K562 (cell line): ENCODE measurements around the gene STXBP6. TPM values are rescaled to one million over a fixed set of nuclear protein-coding genes. Genes with fewer than 3 reads are reported as not detected.

Experiments used
- ATAC-seq: fragments of 200-7000 bp; cut with Tn5 transposase; 3 replicates; pipeline ENCODE4 v1.9.1; 2020; ENCODE audit warnings: moderate library complexity
- BruUV-seq: library from RNA; stranded (reverse); fragments of 400-500 nt; replicated peaks from 2 replicates; lab custom pipeline; 2021; lab: Mats Ljungman, UMichigan
- CTCF ChIA-PET: fragments of 300-600 bp; formaldehyde crosslinking; extraction: SDS; loops from one replicate; lab custom pipeline; 2021; ENCODE audit warnings: low intra/inter-chr PET ratio; lab: Yijun Ruan, JAX
- POLR2A ChIA-PET: fragments of 300-600, 350-650 bp; sonication (Branson Sonifier 250); formaldehyde crosslinking; extraction: SDS; loops from one replicate; lab custom pipeline; 2021; ENCODE audit warnings: antibody characterized with exemption, inconsistent platforms; lab: Yijun Ruan, JAX
- DNase-seq, 4 experiments: peaks; one replicate each; pipeline versions ENCODE4 v3.0.0 to v3.0.0-alpha.2; 2011 to 2018; ENCODE audit warnings: low spot score in 3 of 4, mixed read lengths in 3 of 4; ENCODE audit errors: extremely low read depth in 1 of 4
- FAIRE-seq: peaks from 2 replicates; lab custom pipeline; 2011; peaks lifted over from hg19 to GRCh38; lab: Jason Lieb, UNC
- H2AFZ ChIP-seq: 2 replicates; pipeline ENCODE4 v1.6.0; 2011; ENCODE audit warnings: low read depth, low read length, control low read depth, inconsistent platforms
- H3K27ac ChIP-seq: fragments of 200-600 bp; 3 replicates; pipeline ENCODE4 v1.8.0; 2011; ENCODE audit warnings: low read depth, mild to moderate bottlenecking, control low read depth, inconsistent platforms, low read length, moderate library complexity, mixed read lengths; ENCODE audit errors: extremely low read depth
- H3K27me3 ChIP-seq, 2 experiments: fragments of 300-600 bp in 1 of 2; 2 replicates in 1 of 2; 3 replicates in 1 of 2; pipeline versions ENCODE4 v1.6.0 to v1.8.0; 2011; ENCODE audit warnings: inconsistent platforms in 2 of 2, low read length in 2 of 2, mild to moderate bottlenecking in 1 of 2, mixed read lengths in 1 of 2, moderate library complexity in 1 of 2; ENCODE audit not compliant: control insufficient read depth in 2 of 2, insufficient read depth in 2 of 2
- H3K36me3 ChIP-seq: fragments of 300-600 bp; 3 replicates; pipeline ENCODE4 v1.8.0; 2011; ENCODE audit warnings: mild to moderate bottlenecking, low read length, inconsistent platforms; ENCODE audit not compliant: control insufficient read depth, insufficient read depth
- H3K4me1 ChIP-seq, 2 experiments: fragments of 200-600 bp in 1 of 2; replicated peaks in 1 of 2; 2 replicates in 1 of 2; 3 replicates in 1 of 2; pipeline versions ENCODE4 v1.5.1 to v1.8.0; 2011; ENCODE audit warnings: inconsistent platforms in 2 of 2, low read length in 2 of 2, mild to moderate bottlenecking in 1 of 2, mixed read lengths in 1 of 2, moderate library complexity in 1 of 2; ENCODE audit not compliant: control insufficient read depth in 2 of 2, insufficient read depth in 2 of 2
- H3K4me2 ChIP-seq: 2 replicates; pipeline ENCODE4 v1.6.1; 2011; ENCODE audit warnings: low read length, control low read depth, inconsistent platforms, mixed read lengths; ENCODE audit not compliant: insufficient read depth
- H3K4me3 ChIP-seq: fragments of 200-600 bp; sonication (generic), shearing (Covaris generic); 2 replicates; pipeline ENCODE4 v1.5.1; 2016; ENCODE audit warnings: control low read depth, inconsistent platforms
- H3K79me2 ChIP-seq: fragments of 200-600 bp; 3 replicates; pipeline ENCODE4 v1.8.0; 2011; ENCODE audit warnings: low read length, inconsistent platforms; ENCODE audit not compliant: control insufficient read depth, insufficient read depth
- H3K9ac ChIP-seq, 2 experiments: 2 replicates each; pipeline versions ENCODE4 v1.6.0 to v1.6.1; 2011; ENCODE audit warnings: low read depth in 2 of 2, low read length in 2 of 2, control low read depth in 1 of 2, inconsistent platforms in 1 of 2, mild to moderate bottlenecking in 1 of 2, mixed read lengths in 1 of 2; ENCODE audit not compliant: insufficient read depth in 1 of 2
- H3K9me1 ChIP-seq: one replicate; pipeline ENCODE4 v1.6.0; 2011; ENCODE audit warnings: inconsistent platforms, mild to moderate bottlenecking, low read length, moderate library complexity; ENCODE audit not compliant: control insufficient read depth, insufficient read depth
- H3K9me3 ChIP-seq: replicated peaks from 2 replicates; pipeline ENCODE4 v1.5.1; 2011; ENCODE audit warnings: low read depth, low read length, inconsistent platforms; ENCODE audit not compliant: control insufficient read depth, insufficient read depth
- H4K20me1 ChIP-seq: replicated peaks from 2 replicates; pipeline ENCODE4 v1.6.1; 2011; ENCODE audit warnings: low read length, inconsistent platforms, mixed read lengths; ENCODE audit not compliant: control insufficient read depth, insufficient read depth
- WGBS: fragments of 100-300 bp; shearing (Covaris generic); methylation state at CpG from one replicate; pipeline ENCODE4 v1.1.6; 2016; ENCODE audit warnings: low coverage, mixed read lengths; ENCODE audit not compliant: insufficient coverage; ENCODE audit errors: missing lambda C conversion rate; 5-methylcytosine and 5-hydroxymethylcytosine counted together
- in situ Hi-C: fragments of 300-500 bp; cut with MboI; formaldehyde crosslinking; loops from 4 replicates; pipeline ENCODE4 v1.15.0; 2018; ENCODE audit warnings: inconsistent platforms, mixed read lengths
- intact Hi-C: fragments of 100-400 bp; cut with micrococcal nuclease; formaldehyde crosslinking; loops from 2 replicates; pipeline ENCODE4 v1.14.2; 2022
- polyA plus RNA-seq, 8 experiments: library from polyadenylated mRNA; depleted of rRNA in 4 of 8; stranded (reverse) in 5 of 8; unstranded in 3 of 8; fragments of >200 nt; fragmentation: Nextera tagmentation in 2 of 8; fragmentation: Illumina TruSeq in 1 of 8; extraction: Ambion mirVana in 2 of 8; extraction: Trizol in 1 of 8; gene quantifications; 2 replicates each; pipeline versions ENCODE4 v1.2.1 to v1.2.3, GENCODE V29; 2011 to 2014; ENCODE audit warnings: inconsistent platforms in 1 of 8, missing spikeins in 1 of 8
- total RNA-seq, 7 experiments: library from RNA; depleted of rRNA in 6 of 7; stranded (reverse); fragments of >200 nt in 6 of 7; fragmentation: Illumina TruSeq in 2 of 7; extraction: Trizol in 2 of 7; gene quantifications; 2 replicates each; pipeline versions ENCODE4 v1.2.1 to v1.2.3, GENCODE V29; 2011 to 2021; ENCODE audit warnings: low replicate concordance in 1 of 7
- TF ChIP-seq, protein P1 (sequence below): fragments of 250-450 bp; sonication (Bioruptor Pico); IDR thresholded peaks from 2 replicates; pipeline ENCODE4 v1.4.0; 2020

STXBP6 gene
- total and polyA plus RNA-seq, 9 of the 15 experiments (the other 6 are each of a cell fraction or from before 2014, with no cell fraction given): 0.27 to 0.89 (median 0.59) TPM

DNA sequence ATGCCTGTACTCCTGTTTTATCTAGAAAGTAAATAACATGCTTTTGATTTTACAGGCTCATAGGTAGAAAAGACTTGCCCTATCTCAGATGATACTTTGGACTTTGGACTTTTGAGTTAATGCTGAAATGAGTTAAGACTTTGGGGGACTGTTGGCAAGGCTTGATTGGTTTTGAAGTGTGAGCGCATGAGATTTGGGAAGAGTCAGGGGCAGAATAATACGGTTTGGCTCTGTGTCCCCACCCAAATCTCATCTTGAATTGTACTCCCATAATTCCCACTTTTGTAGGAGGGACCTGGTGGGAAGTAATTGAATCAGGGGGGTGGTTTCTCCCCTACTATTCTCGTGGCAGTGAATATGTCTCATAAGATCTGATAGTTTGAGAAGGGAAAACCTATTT is 259.8 kb downstream of the STXBP6 start:
- no peak overlapping the region for H3K4me3 ChIP-seq
- no peak for DNase-seq
- no peaks in the 10 kb centered on the region for H3K9me1 ChIP-seq
- CTCF ChIA-PET: no interaction called here
- H3K9me3 ChIP-seq: no peaks in the 10 kb centered on the region
- no peak overlapping the region for H3K4me2 ChIP-seq
- TF ChIP-seq, protein P1, sequence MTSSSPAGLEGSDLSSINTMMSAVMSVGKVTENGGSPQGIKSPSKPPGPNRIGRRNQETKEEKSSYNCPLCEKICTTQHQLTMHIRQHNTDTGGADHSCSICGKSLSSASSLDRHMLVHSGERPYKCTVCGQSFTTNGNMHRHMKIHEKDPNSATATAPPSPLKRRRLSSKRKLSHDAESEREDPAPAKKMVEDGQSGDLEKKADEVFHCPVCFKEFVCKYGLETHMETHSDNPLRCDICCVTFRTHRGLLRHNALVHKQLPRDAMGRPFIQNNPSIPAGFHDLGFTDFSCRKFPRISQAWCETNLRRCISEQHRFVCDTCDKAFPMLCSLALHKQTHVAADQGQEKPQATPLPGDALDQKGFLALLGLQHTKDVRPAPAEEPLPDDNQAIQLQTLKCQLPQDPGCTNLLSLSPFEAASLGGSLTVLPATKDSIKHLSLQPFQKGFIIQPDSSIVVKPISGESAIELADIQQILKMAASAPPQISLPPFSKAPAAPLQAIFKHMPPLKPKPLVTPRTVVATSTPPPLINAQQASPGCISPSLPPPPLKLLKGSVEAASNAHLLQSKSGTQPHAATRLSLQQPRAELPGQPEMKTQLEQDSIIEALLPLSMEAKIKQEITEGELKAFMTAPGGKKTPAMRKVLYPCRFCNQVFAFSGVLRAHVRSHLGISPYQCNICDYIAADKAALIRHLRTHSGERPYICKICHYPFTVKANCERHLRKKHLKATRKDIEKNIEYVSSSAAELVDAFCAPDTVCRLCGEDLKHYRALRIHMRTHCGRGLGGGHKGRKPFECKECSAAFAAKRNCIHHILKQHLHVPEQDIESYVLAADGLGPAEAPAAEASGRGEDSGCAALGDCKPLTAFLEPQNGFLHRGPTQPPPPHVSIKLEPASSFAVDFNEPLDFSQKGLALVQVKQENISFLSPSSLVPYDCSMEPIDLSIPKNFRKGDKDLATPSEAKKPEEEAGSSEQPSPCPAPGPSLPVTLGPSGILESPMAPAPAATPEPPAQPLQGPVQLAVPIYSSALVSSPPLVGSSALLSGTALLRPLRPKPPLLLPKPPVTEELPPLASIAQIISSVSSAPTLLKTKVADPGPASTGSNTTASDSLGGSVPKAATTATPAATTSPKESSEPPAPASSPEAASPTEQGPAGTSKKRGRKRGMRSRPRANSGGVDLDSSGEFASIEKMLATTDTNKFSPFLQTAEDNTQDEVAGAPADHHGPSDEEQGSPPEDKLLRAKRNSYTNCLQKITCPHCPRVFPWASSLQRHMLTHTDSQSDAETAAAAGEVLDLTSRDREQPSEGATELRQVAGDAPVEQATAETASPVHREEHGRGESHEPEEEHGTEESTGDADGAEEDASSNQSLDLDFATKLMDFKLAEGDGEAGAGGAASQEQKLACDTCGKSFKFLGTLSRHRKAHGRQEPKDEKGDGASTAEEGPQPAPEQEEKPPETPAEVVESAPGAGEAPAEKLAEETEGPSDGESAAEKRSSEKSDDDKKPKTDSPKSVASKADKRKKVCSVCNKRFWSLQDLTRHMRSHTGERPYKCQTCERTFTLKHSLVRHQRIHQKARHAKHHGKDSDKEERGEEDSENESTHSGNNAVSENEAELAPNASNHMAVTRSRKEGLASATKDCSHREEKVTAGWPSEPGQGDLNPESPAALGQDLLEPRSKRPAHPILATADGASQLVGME (CRISPR knock-in tag): no peak
- 0% methylated on average over 2 of the region's 3 CpGs for WGBS
- H2AFZ ChIP-seq: no peak overlapping the region
- in situ Hi-C loops (no loop called here), intact Hi-C loops (no loop called here)
- no peaks in the 10 kb centered on the region for H4K20me1 ChIP-seq
- H3K36me3 ChIP-seq: no peaks in the 10 kb centered on the region
- ATAC-seq: no peak
- no peaks in the 10 kb centered on the region for H3K27me3 ChIP-seq
- FAIRE-seq: no peak
- POLR2A ChIA-PET: no interaction called here
- H3K27ac ChIP-seq: no peak overlapping the region
- BruUV-seq: no TSS peak
- no peak overlapping the region for H3K9ac ChIP-seq
- H3K4me1 ChIP-seq: no peaks in the 10 kb centered on the region
- no peaks in the 10 kb centered on the region for H3K79me2 ChIP-seq
